Upper lobe of left lung (tissue), 4 donors: ENCODE results near the gene SRSF8.
"Not testable (repeated sequence)": the region's sequence is repeated elsewhere in the genome, so short reads cannot be mapped to it uniquely, and the experiment has no call there.

Experiments
- EP300 ChIP-seq, 4 donors: sonication (generic); formaldehyde crosslinking; IDR thresholded peaks; one replicate each; pipeline ENCODE4 v1.5.1; 2017; ENCODE audit warnings: antibody characterized with exemption in 4 of 4, control low read depth in 2 of 4
- POLR2A ChIP-seq, 4 donors: fragments of 450-650 bp; IDR thresholded peaks; one replicate each; pipeline ENCODE4 v1.5.1; 2016 to 2017; ENCODE audit warnings: antibody characterized with exemption in 4 of 4, mild to moderate bottlenecking in 2 of 4
- POLR2AphosphoS5 ChIP-seq, 2 donors: sonication (generic); formaldehyde crosslinking; IDR thresholded peaks; one replicate each; pipeline ENCODE4 v1.5.1; 2017; ENCODE audit warnings: antibody characterized with exemption in 2 of 2
- TF ChIP-seq, protein P1 (sequence below), 6 experiments: fragments of 450-650 bp in 4 of 6; fragments of 200-600 bp in 2 of 6; sonication (generic) in 2 of 6; IDR thresholded peaks; one replicate each; pipeline ENCODE4 v1.5.1; 2016 to 2019; ENCODE audit warnings: antibody characterized with exemption in 6 of 6

DNA sequence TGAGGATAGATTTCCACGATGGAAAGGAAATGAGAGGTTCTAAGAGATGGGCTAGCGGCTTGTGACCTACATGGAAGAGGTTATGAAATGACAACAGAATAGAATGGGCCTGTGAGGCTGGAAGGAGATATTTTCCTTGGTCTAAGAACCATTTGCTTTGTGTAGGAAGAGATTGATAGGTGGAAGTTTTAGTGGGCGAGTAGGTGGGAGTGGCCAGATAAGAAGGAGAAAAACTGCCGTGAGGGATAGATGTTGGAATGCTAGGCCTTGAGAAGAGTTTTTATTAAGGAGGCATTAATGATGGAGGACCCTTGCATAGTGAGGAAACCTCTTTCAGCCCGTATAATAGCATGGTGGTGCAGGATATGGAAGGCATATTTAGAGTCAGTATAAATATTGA lies 45.3 kb upstream of the SRSF8 start:
- TF ChIP-seq POLR2AphosphoS5, POLR2A, EP300 (IDR thresholded peaks at IDR 0.05): not testable (repeated sequence)
- TF ChIP-seq, protein P1, sequence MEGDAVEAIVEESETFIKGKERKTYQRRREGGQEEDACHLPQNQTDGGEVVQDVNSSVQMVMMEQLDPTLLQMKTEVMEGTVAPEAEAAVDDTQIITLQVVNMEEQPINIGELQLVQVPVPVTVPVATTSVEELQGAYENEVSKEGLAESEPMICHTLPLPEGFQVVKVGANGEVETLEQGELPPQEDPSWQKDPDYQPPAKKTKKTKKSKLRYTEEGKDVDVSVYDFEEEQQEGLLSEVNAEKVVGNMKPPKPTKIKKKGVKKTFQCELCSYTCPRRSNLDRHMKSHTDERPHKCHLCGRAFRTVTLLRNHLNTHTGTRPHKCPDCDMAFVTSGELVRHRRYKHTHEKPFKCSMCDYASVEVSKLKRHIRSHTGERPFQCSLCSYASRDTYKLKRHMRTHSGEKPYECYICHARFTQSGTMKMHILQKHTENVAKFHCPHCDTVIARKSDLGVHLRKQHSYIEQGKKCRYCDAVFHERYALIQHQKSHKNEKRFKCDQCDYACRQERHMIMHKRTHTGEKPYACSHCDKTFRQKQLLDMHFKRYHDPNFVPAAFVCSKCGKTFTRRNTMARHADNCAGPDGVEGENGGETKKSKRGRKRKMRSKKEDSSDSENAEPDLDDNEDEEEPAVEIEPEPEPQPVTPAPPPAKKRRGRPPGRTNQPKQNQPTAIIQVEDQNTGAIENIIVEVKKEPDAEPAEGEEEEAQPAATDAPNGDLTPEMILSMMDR (IDR thresholded peaks at IDR 0.05), result not testable (repeated sequence)
